ENCODE data around the gene MICB.

MICB gene

DNA sequence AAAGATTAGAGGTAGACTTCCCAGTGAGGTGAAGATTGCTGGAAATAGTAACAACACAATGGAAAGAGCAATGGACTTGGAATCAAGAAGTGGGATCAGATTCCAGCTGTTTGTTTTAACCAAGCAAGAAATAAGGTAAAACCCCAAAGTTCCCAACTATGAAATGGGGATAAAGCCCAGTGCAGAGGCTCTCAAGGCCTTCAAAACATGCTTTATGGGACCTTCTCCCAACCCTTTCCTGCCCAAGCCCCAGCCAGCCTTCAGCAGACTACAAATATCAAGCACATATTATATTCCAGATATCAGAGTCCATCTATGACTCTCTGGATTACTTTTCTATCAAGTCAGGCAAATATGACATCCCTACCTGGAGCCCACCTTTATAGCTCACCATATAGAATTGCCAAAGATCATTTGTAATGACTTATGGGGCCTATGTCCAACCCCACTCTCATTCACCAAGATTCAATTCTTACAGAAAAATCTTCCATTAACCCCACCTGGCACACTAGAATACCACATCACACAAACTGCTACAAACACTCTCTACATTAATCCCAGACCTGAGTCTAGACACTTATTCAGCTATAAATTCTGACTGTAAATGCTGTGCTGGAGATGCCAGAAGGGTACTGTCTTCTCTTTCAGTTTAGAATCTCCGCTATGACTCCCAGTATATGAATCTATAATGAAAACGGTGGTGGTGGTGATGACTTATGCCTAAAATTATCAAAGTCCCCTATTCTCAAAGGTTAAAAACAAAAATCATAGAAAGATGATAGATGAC, 37.8 kb downstream of the MICB start:
- H3K9me3 ChIP-seq (ENCODE audit: control insufficient read depth, insufficient read depth, low read depth, low read length) = no peaks in the 10 kb centered on the region
- H3K4me3 ChIP-seq (ENCODE audit: low read depth, low read length) = no peak overlapping the region
- ChIA-PET POLR2A (interaction anchor here (0.6 to 2.9 kb wide), 2 partner anchors 10 to 205 kb away, joined by 3 to 11 read pairs; no protein-coding TSS in a partner anchor), CTCF (interaction anchor here (0.6 to 1.9 kb wide), 3 partner anchors 43 to 1659 kb away, joined by 3 to 6 read pairs (median 5); no protein-coding TSS in a partner anchor)
- TF ChIP-seq, protein P1, sequence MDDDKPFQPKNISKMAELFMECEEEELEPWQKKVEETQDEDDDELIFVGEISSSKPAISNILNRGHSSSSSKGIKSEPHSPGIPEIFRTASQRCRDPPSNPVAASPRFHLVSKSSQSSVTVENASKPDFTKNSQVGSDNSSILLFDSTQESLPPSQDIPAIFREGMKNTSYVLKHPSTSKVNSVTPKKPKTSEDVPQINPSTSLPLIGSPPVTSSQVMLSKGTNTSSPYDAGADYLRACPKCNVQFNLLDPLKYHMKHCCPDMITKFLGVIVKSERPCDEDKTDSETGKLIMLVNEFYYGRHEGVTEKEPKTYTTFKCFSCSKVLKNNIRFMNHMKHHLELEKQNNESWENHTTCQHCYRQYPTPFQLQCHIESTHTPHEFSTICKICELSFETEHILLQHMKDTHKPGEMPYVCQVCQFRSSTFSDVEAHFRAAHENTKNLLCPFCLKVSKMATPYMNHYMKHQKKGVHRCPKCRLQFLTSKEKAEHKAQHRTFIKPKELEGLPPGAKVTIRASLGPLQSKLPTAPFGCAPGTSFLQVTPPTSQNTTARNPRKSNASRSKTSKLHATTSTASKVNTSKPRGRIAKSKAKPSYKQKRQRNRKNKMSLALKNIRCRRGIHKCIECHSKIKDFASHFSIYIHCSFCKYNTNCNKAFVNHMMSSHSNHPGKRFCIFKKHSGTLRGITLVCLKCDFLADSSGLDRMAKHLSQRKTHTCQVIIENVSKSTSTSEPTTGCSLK (tag by site-specific recombination; IDR thresholded peaks at IDR 0.05) = no peak
- TF ChIP-seq ZNF658 (tag by site-specific recombination; IDR thresholded peaks at IDR 0.05) (no peak), ZBTB1 (tag by site-specific recombination; IDR thresholded peaks at IDR 0.05) (no peak), TCF7L2 (IDR thresholded peaks at IDR 0.05; ENCODE audit: borderline replicate concordance, low read depth, low read length) (no peak), PRDM2 (tag by site-specific recombination; IDR thresholded peaks at IDR 0.05; ENCODE audit: borderline replicate concordance) (no peak), ZBTB10 (tag by site-specific recombination; IDR thresholded peaks at IDR 0.05) (no peak), ZFP41 (tag by site-specific recombination; IDR thresholded peaks at IDR 0.05; ENCODE audit: borderline replicate concordance) (no peak), ZNF133 (tag by site-specific recombination; IDR thresholded peaks at IDR 0.05) (no peak), ZSCAN18 (tag by site-specific recombination; IDR thresholded peaks at IDR 0.05) (no peak), ZBTB11 (tag by site-specific recombination; conservative IDR thresholded peaks at IDR 0.05; ENCODE audit: low read depth) (no peak), ZEB2 (tag by site-specific recombination; IDR thresholded peaks at IDR 0.05) (no peak), PBX3 (CRISPR knock-in tag; IDR thresholded peaks at IDR 0.05) (no peak)
- TF ChIP-seq, protein P2, sequence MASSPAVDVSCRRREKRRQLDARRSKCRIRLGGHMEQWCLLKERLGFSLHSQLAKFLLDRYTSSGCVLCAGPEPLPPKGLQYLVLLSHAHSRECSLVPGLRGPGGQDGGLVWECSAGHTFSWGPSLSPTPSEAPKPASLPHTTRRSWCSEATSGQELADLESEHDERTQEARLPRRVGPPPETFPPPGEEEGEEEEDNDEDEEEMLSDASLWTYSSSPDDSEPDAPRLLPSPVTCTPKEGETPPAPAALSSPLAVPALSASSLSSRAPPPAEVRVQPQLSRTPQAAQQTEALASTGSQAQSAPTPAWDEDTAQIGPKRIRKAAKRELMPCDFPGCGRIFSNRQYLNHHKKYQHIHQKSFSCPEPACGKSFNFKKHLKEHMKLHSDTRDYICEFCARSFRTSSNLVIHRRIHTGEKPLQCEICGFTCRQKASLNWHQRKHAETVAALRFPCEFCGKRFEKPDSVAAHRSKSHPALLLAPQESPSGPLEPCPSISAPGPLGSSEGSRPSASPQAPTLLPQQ (tag by site-specific recombination; IDR thresholded peaks at IDR 0.05) = no peak
- H3K36me3 ChIP-seq (ENCODE audit: control insufficient read depth in 2 of 2, insufficient read depth in 1 of 2, low read length in 2 of 2) = peaks cover 93 to 99% of the 10 kb centered on the region in 2 experiments
- peaks cover 14% of the 10 kb centered on the region for H3K4me1 ChIP-seq (ENCODE audit: control insufficient read depth, insufficient read depth, low read length)
- no peak overlapping the region for H3K27ac ChIP-seq (ENCODE audit: extremely low read depth, low read depth, low read length)
